ENCODE results near the gene UNC119B.
A peak's percentile ranks its signal among the peaks of the same experiment; 100 is the strongest.

Gene UNC119B

DNA sequence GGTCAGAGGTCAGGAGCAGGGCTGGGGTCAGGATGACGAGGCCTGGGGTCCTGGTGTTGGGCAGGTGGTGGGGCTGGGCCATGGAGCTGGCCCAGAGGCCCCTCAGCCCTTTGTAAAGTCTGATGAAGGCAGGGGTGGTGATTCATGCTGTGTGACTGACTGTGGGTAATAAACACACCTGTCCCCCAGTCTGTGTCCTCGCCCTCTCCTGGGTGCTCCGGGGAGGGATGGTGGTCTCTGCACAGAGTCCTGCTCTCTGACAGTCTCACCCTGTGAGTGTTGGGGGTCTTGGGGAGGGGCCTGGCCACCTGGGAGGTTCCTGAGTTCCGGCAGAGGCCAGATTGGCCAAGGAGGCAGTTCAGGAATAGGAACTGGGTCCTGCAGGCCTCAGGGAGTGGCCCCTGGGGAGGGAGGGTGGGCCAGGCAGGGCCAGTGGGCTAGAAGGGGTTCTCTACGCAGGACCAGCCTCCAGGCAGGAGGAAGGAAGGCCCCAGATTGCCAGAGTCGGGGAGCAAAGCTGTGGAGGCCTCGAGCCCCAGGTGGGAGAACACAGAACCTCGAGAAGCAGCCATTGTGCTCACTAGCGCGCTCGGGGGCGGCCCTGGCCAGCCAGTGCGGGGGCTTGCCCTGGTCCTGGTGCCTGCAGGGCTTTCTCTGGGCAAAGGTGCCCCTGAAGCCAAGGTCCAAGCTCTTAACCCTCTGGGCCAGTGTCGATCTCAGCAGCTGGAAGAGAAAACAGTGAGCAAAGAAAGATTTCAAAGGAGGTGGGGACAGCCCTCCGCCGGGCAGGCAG lies 29.8 kb downstream of the UNC119B start:
- DNase-seq (ENCODE audit: low read depth, low spot score) = no peak

DNA sequence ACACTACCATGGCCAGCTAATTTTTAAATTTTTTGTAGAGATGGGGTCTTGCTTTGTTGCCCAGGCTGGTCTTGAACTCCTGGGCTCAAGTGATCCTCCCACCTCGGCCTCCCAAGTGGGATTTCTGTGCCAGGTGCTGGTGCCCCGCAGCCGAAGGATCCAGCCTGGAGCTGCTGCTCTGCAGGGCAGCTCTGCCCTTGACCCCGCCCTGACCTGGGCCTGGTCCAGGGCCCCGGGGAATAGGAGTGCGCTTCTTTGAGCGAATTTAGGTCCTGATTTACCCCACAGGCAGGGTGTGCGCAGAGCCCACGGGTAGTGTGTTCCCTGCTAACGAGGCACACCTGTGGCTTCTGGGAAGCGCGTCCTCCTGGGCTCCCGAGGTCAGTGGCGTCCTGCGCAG lies 30.6 kb downstream of the UNC119B start:
- DNase-seq (ENCODE audit: low read depth, low spot score) = no peak

DNA sequence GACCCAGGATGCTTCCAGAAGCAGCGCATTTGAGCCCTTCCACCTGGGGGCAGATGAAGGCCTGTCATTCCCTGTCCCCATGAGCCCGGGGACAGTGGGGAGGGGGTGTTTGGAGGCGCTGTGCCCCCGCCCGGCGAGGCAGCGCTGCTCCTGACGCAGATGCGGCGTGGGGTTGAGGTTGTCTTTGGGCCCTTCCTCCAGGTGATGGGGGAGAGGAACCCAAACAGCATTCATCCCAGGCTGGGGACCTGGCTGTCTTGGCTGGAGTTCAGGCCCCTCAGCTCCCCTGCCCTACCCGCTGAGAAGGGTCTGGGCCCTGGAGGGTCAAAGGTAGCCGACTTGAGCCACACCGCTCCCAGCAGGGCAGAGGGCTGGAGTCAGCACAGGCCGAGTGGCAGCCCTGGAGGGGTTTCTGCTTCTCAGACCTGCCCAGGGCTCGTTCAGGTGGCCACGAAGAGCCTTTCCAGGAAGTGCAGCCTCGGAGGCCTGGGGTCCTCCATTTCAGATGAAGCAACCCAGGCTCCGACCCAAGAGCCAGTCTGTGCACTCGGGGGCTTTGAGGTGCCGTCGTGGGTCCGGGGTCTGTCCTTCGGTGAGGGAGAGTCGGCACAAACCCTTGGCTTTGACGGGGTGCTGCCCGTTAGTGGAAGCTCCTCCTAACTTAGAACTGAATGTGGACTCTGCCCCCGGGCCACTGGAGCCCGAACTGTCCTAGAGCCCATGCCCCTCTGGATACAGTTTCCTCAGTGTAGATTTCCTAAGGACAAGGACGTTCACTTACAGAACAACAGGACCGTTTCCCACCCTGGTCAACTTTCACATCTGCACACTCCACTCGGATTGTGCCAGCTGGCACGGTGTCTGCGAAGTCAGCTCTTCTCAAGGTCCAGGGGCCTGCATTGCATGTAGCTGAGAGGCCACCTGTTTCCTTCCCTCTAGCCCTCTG lies 31.5 kb downstream of the UNC119B start:
- DNase-seq (ENCODE audit: low read depth, low spot score) = no peak

DNA sequence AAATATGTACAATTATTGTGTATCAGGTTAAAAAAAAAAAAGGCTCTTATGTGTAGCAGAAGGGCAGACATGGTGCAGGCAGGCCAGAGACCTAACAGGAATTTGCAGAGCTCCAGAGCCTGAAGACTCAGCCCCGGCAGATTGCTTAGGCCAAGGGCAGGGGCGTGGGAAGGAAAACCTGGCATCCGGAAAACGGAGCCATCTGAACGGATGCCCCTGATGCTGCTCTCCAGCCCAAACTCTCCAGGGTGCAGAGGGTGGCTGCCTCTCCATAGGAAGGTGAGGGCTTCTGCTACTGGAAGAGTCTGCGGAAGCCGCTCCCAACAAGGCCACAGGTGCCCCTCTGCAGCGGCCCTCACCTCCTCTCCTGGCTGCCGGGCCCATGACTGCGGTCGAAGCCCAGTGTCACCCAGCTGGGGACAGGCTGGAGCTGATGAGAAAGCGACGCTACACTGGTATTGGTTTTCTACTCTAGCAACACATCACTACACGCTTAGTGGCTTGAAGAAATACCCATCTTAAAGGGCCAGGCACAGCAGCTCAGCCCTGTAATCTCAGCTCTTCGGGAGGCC lies 34.8 kb downstream of the UNC119B start:
- no peak for DNase-seq (ENCODE audit: low read depth, low spot score)

DNA sequence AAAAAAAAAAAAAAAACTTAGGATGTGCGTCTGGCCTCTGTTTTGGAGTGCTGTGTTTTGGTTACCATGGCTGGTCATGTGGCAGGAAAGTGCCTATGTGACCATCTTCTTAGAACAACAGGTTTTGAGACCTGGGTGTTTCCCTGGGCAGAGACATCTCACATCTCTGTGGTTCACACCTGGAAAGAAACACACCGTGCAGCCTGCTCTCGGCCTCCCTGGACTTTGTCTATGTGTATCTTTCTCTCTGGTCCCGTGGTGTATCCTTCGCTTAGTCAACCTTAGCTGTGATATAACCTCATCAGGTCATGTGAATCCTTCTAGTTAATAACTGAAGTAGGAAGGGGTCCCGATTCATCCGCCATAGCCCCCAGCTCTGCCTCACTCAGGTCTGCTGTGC lies 38.0 kb downstream of the UNC119B start:
- DNase-seq (ENCODE audit: low read depth, low spot score) = no peak

DNA sequence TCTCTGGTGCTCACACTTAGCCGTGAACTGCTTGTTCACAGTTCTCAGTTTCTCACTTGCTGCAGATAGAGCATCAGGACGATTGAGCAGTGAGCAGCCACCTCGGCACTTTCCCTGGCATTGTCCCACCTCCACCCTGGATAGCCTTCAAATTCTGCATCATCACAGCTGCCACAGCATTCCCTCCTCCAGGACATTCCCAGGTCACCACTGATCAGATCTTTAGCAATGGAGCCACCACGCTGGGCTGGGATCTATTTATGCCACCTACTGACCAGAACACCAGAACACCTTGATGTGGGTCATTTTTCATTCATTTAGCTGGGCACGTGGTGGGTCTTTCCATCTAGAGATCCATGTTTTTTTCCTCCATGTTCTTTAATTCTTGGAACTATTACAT lies 39.0 kb downstream of the UNC119B start:
- no peak for DNase-seq (ENCODE audit: low read depth, low spot score)

DNA sequence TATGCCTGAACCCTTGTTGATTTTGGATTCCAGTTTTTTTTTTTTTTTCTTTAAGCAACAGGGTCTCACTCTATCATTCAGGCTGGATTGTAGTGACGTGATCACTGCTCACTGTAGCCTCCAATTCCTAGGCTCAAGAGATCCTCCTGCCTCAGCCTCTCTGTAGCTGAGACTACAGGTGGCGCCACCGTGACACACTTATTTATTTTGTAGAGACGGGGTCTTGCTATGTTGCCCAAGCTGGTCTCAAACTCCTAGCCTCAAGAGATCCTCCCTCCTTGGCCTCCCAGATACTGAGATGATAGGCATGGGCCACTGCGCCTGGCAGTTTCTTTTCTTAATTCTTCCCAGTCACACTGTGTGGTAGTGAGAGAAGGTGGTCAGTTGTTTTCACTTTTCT lies 40.5 kb downstream of the UNC119B start:
- no peak for DNase-seq (ENCODE audit: low read depth, low spot score)

DNA sequence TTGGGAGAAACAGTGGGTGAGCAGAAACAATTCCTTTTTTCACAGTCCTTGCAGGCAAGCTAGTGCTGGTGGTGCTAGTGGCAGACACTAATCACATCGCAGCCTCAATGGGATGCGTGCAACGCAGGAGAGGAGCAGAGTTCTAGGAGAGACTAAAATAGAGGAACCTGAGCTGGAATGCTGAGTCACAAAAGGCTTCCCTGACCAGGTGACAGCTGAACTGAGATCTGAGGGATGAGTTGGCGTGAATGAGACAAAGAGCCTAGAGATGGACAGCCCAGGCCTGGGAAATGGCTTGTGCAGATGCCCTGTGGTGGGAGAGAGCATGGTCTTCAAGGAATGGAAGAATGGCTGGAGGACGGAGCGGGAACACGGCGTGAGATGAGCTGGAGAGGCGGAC lies 41.1 kb downstream of the UNC119B start:
- DNase-seq (ENCODE audit: low read depth, low spot score) = no peak

DNA sequence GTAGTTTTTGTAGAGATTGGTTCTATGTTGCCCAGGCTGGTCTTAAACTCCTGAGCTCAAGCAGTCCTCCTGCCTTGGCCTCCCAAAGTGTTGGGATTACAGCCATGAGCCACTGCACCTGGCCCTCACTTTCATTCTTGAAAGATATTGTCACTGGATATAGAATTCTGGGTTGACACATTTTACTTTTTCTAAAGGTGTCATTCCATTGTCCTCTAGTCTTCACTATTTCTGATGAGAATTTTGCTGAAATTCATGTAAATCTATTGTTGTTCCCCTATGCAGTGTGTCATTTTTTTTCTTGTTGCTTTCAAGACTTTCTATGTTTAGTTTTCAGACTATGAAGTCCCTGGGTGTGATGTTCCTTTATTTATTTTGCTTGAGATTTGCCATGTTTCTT lies 44.5 kb downstream of the UNC119B start:
- DNase-seq (ENCODE audit: low read depth, low spot score) = no peak

DNA sequence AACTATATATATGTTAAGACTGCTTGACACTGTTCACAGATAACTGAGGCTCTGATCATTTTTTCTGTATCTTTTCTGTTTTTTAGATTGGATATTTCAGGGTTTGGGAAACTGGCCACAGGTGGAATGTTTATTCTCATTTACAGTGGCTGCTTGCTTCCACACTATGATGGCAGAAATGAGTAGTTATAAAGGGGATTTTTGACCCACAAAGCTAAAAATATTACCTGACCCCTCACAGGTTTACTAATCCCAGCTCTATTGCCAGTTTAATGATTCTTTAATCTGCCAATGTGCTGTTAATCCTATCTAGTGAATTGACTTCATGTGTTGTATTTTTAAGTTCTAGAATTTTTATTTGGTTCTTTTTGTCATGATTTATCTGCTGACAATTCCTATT lies 45.0 kb downstream of the UNC119B start:
- no peak for DNase-seq (ENCODE audit: low read depth, low spot score)

DNA sequence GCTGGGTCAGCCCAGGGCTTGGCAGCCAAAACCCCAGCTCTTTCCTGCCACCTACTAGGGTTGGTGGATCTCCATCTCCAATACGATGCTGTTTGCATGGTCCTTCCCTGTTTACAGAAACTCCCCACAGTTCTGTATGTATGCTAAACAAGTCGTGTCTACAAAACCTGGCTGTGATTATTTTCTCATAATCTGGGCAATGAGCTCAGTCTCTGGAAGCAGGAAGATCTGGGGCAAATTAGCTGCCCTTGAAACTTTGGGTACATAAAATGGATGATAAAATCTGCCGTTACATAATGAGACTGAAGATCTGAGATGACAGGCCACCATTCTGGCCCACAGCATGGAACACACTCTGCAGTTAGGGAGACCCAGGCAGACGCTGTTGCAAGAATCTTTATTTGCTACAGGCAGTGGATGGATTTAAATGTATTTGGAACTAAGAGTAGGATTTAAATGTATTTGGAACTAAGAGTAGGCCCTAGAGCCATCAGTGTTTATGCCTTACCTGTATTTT lies 47.0 kb downstream of the UNC119B start:
- no peak for DNase-seq (ENCODE audit: low read depth, low spot score)

DNA sequence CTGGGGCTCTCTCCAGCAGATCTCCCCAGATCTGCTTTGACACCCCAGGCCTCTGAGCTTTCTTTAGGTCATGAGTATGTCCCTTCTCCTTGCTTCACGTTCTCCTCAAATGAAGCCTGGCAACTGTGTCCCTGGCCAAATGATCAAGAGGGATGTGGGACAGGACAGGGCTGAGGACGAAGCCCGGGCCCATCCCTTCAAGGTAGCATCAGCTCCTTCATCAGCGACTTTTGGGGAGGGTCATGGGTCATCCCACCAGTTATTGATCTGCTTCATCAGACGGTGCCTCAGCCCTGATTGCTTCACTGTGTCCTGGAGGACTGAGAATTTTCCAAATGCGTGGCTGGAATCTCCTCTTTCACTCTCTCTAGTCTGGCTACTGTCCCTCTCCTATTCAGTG lies 47.7 kb downstream of the UNC119B start:
- DNase-seq (ENCODE audit: low read depth, low spot score) = no peak

DNA sequence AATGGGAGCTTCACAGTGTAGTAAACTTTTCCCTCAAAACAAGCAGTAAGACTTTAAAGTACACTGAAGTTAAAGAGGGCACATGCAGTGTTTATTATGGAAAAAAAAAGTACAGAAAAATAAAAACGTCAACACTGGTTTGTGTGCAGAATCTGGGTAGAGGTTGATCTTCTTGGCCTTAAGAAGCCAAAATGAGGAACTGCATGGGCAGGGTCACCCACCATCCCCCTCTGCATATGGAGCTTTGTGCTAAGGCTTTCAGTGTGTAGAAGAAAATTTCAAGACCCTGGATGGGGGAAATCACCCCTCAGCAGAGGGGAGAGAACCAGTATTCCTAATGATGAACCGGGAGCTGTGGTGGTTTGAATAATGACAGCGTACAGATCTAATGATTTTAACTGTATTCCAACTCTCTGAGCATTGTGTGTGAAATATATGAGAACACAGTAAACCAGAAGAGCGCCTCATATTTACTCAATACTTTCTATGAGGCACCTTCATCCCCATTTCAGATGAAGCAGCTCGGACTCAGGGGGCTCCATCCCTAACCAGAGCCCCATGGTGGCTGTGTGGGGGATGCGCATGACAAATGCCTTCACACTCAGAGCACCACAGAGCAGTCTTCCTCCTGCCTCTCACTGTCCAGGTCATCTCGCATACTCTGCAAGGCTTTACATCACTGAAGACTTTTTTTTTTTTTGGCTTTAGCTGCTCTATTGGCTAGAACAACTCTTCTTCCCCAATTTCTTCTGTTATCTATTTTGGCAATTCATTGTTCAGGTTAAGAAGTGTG lies 48.7 kb downstream of the UNC119B start:
- DNase-seq (ENCODE audit: low read depth, low spot score) = no peak

DNA sequence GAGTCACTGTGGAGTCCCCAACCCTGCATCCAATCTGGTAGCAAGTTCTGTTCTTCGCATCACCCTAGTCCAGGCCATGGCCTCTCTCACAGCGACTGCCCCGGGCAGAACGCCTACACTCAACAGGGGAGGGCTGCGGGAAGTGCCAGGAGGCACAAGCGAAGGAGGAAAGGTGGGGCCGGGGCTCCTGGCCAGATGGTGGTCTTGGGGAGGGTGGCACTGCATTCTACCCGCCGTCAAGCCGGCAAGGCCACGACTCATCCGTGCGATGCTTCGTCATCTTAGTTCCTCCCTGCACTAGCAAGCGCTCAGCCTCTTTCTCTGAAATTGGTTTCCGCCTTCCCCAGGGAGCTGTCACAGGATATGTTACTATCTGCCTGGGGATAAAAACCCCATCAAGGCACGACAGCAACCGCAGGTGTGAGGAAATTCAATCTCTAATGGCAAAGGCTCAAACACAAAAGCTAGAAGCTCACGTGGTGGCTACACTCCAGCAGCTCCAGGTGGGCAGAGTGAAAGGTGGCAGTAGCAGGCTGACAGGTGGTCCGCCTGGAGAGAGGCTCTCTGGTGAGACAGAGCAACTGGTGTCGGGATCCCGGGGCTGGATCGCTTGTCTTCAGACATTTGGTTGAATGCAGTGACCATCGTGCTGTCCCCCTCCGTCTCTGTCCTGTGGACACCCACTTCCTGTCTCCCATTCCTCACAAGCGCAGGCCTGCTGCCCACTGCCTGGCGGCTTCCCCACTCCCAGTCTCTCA lies 49.5 kb downstream of the UNC119B start:
- no peak for DNase-seq (ENCODE audit: low read depth, low spot score)

DNA sequence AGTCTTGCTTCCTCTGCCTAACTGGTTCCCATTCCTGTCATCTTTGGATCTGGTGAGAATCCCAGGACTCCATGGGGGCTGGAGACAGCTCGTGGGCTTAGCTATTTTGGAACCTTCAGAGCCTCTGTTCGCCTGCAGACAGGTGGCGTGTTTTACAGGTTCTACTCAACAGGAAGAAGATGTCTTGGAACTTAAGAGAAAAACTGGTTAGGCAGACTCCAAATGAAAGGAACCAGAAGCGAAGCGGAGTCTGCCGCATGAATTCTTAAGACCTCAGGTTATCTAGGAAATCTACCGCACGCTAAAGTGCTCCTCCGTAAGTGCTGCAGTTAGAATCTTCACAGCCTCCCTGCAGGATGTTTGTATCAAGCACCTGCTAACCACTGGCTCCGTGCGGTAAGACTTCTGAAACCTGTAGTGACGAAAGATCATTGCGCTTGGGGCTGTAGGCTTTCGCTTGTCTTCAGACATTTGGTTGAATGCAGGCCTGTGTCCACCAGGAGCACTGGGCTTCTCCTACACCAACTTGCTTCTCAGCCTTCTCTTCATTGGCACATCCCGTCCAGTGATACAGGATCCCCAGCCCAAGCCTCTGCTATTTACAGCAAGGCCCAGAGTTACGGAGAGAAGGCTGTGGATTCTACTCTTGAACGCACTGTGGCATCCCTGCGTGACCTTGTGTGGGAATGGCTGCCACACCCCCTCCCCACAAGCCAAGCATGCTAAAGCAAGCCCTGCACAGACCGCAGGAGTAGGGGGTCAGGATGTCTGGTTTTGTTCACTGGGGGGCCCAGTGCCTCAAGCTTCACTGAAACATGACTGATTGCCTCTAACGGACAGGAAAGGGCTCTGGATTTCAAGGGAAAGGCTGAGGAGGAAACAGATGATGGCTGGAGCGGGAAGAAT lies 50.3 kb downstream of the UNC119B start:
- DNase-seq (ENCODE audit: low read depth, low spot score) = no peak

DNA sequence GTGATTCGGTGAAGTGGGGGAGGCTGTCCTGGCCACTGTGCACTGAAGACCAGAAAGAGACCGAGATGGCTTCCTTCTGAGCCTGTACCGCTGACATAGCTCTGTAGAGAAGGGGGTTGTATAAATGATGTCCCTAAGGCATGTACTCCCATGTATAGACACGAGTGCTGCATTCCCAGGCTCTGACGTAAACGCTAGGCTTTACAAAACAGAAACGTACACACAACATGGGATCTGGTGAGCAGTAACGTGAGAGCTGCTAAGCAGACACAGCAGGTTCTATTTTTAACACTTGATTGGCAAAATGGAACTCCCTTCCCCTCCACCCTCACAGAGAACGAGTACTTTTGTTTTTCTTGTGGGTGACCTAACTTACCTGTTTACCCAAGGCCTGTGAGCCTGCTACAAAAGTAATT lies 51.3 kb downstream of the UNC119B start:
- peak; percentile 75 for DNase-seq (ENCODE audit: low read depth, low spot score)

DNA sequence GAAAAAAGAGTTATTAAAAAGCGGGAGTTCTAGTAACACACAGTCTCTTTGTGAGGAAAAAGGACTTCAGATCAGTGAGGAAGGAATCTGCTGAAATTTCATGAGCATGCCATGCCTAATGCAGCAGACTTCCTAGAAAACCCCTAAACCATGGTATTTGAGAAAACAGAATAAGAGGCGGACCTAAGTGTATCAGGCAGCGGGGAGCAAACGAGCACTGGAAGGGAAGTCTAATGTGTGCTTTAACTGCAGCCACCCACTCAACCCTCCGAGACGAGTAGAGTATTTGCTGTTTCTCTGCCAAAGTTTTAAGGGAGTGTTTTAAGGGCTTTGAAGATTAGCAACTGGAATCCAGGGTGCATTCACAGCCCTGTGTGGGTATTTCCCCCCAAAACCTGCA lies 51.8 kb downstream of the UNC119B start:
- DNase-seq (ENCODE audit: low read depth, low spot score) = peak; percentile 52

DNA sequence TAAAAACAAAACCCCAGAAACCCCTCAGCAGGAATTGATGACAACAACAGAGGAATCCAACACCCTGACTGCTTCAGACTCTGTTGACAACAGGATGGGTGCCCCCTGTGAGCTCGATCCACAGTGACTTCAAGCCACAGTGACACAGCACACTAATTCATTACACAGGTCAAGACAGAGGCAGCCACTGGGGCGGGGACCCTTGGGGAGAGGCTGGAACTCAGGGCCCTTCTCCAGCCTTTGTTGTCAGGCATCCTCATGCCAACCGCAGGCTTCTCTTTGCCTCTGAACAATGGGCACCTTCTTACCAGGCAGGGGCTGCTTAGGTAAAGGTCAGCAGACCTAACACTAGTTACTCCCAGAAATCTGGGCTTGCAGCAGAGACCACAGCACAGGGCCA lies 53.0 kb downstream of the UNC119B start:
- no peak for DNase-seq (ENCODE audit: low read depth, low spot score)

DNA sequence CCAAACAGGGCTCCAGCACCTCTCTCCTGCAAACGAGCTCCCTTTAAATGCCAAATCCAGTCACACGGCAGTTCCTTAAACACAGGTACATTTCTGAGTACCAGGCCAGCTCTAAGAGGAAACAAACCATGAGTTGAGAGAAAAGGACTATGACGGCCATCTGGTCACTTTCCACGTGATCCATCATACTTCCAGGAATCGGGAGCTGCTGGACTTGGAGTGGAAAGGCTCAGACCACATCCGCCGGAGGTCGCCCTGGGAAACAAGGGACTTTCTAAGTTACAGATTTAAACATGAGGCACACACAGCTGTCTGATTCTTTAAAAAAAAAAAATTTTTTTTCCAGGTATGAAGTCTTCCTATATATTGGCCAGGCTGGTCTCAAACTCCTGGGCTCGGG lies 54.6 kb downstream of the UNC119B start:
- no peak for DNase-seq (ENCODE audit: low read depth, low spot score)

DNA sequence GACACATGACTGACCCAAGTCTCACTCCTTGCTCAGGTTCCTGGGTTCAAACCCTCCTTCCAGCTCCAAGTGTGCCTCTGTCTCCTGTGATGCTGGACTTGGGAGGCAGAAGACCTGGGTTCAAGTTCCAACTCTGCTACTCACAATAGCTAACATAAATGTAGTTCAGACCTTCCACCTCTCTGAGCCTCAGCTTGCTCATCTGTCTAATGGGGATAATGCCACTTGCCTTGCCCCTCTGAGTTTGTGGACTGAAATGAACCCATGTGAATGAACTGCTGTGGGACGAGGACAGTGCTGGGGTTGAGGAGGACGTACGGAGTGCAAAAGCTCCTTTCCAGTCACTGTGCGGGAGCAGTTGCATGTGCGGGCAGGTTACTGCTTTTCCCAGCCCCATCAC lies 56.3 kb downstream of the UNC119B start:
- DNase-seq (ENCODE audit: low read depth, low spot score) = no peak
